ENCODE measurements around the gene DNAAF1. TPM values are rescaled to one million over a fixed set of nuclear protein-coding genes. Genes with fewer than 3 reads are reported as not detected.
"Not testable (repeated sequence)": the region's sequence is repeated elsewhere in the genome, so short reads cannot be mapped to it uniquely, and the experiment has no call there.

Gene DNAAF1
- total RNA-seq, 1 donor from 2014 or later = not detected

- TF ChIP-seq CTCF (IDR thresholded peaks at IDR 0.05; ENCODE audit: insufficient read depth, low read length, poor library complexity, severe bottlenecking) = no peak
- H3K36me3 ChIP-seq (ENCODE audit: control insufficient read depth, insufficient read depth, low read length) = no peaks in the 10 kb centered on the region
- no peak overlapping the region for H3K4me3 ChIP-seq (ENCODE audit: low read depth, low read length)
- DNase-seq (ENCODE audit: low read depth) = no peak
- peaks cover 2% of the 10 kb centered on the region for H3K27me3 ChIP-seq (ENCODE audit: control insufficient read depth, insufficient read depth, low read length)
These were observed 70.4 kb downstream of the DNAAF1 start for GRCh38 chr16:84215531-84215930.

GRCh38 chr16:84216144-84216543 is 71.0 kb downstream of the DNAAF1 start:
- not testable (repeated sequence) for H3K36me3 ChIP-seq (ENCODE audit: control insufficient read depth, insufficient read depth, low read length); H3K27me3 ChIP-seq (ENCODE audit: control insufficient read depth, insufficient read depth, low read length); DNase-seq (ENCODE audit: low read depth); H3K4me3 ChIP-seq (ENCODE audit: low read depth, low read length)

- TF ChIP-seq CTCF (IDR thresholded peaks at IDR 0.05; ENCODE audit: insufficient read depth, low read length, poor library complexity, severe bottlenecking) = no peak
- H3K27me3 ChIP-seq (ENCODE audit: control insufficient read depth, insufficient read depth, low read length) = no peaks in the 10 kb centered on the region
- H3K4me3 ChIP-seq (ENCODE audit: low read depth, low read length) = no peak overlapping the region
- DNase-seq (ENCODE audit: low read depth) = no peak
- no peaks in the 10 kb centered on the region for H3K36me3 ChIP-seq (ENCODE audit: control insufficient read depth, insufficient read depth, low read length)
These were observed 73.2 kb downstream of the DNAAF1 start for GRCh38 chr16:84218176-84218823.

- no peak overlapping the region for H3K4me3 ChIP-seq (ENCODE audit: low read depth, low read length)
- no peak for TF ChIP-seq CTCF (IDR thresholded peaks at IDR 0.05; ENCODE audit: insufficient read depth, low read length, poor library complexity, severe bottlenecking)
- H3K27me3 ChIP-seq (ENCODE audit: control insufficient read depth, insufficient read depth, low read length) = no peaks in the 10 kb centered on the region
- DNase-seq (ENCODE audit: low read depth) = no peak
- no peaks in the 10 kb centered on the region for H3K36me3 ChIP-seq (ENCODE audit: control insufficient read depth, insufficient read depth, low read length)
These were observed 73.8 kb downstream of the DNAAF1 start for GRCh38 chr16:84218956-84219355.

GRCh38 chr16:84220851-84221250 is 75.7 kb downstream of the DNAAF1 start:
- H3K27me3 ChIP-seq (ENCODE audit: control insufficient read depth, insufficient read depth, low read length) = no peaks in the 10 kb centered on the region
- no peaks in the 10 kb centered on the region for H3K36me3 ChIP-seq (ENCODE audit: control insufficient read depth, insufficient read depth, low read length)
- TF ChIP-seq CTCF (IDR thresholded peaks at IDR 0.05; ENCODE audit: insufficient read depth, low read length, poor library complexity, severe bottlenecking) = no peak
- no peak for DNase-seq (ENCODE audit: low read depth)
- H3K4me3 ChIP-seq (ENCODE audit: low read depth, low read length) = no peak overlapping the region

- Histone ChIP-seq H3K4me3 (ENCODE audit: low read depth, low read length) (no peak overlapping the region), H3K36me3 (ENCODE audit: control insufficient read depth, insufficient read depth, low read length) (no peaks in the 10 kb centered on the region), H3K27me3 (ENCODE audit: control insufficient read depth, insufficient read depth, low read length) (no peaks in the 10 kb centered on the region)
- TF ChIP-seq CTCF (IDR thresholded peaks at IDR 0.05; ENCODE audit: insufficient read depth, low read length, poor library complexity, severe bottlenecking) = no peak
- DNase-seq (ENCODE audit: low read depth) = no peak
These were observed 78.3 kb downstream of the DNAAF1 start for GRCh38 chr16:84223456-84223855.
